PC-9 (cell line): ENCODE measurements around the gene FEV. TPM values are rescaled to one million over a fixed set of nuclear protein-coding genes. Genes with fewer than 3 reads are reported as not detected.

Experiments
- BruUV-seq: library from RNA; stranded (reverse); fragments of 400-500 nt; replicated peaks from 2 replicates; lab custom pipeline; 2021; lab: Mats Ljungman, UMichigan
- CTCF ChIA-PET: fragments of 300-600 bp; sonication (Branson Sonifier 250); formaldehyde crosslinking; loops from one replicate; lab custom pipeline; 2022; ENCODE audit warnings: antibody characterized with exemption; lab: Charles Lee
- POLR2A ChIA-PET: fragments of 300-600 bp; sonication (Branson Sonifier 250); formaldehyde crosslinking; loops from one replicate; lab custom pipeline; 2022; ENCODE audit warnings: antibody characterized with exemption; ENCODE audit not compliant: unreplicated experiment; lab: Charles Lee
- DNase-seq, 2 experiments: peaks; one replicate each; pipeline versions ENCODE4 v3.0.0 to v3.0.0-alpha.2; 2015 to 2022; ENCODE audit warnings: mixed read lengths in 1 of 2
- H2AFZ ChIP-seq: fragments of 200-600 bp; sonication (generic); 2 replicates; pipeline ENCODE4 v1.8.1; 2017; ENCODE audit warnings: antibody characterized with exemption
- H3F3A ChIP-seq: fragments of 200-600 bp; sonication (generic); 2 replicates; pipeline ENCODE4 v1.8.1; 2017; ENCODE audit warnings: antibody characterized with exemption, mild to moderate bottlenecking, low read depth; ENCODE audit not compliant: insufficient read depth
- H3K27ac ChIP-seq: fragments of 200-600 bp; sonication (generic); 2 replicates; pipeline ENCODE4 v1.6.1; 2016; ENCODE audit warnings: mixed run types
- H3K27me3 ChIP-seq: fragments of 200-600 bp; sonication (generic); 2 replicates; pipeline ENCODE4 v1.6.1; 2016; ENCODE audit warnings: low read depth, mixed run types; ENCODE audit not compliant: insufficient read depth
- H3K36me3 ChIP-seq: fragments of 200-600 bp; sonication (generic); 2 replicates; pipeline ENCODE4 v1.6.1; 2016; ENCODE audit warnings: low read depth, mixed run types
- H3K4me1 ChIP-seq: fragments of 200-600 bp; sonication (generic); replicated peaks from 2 replicates; pipeline ENCODE4 v1.6.1; 2016; ENCODE audit warnings: mixed run types; ENCODE audit not compliant: insufficient read depth
- H3K4me2 ChIP-seq: fragments of 200-600 bp; sonication (generic); 2 replicates; pipeline ENCODE4 v1.6.1; 2017; ENCODE audit warnings: mixed run types
- H3K4me3 ChIP-seq: fragments of 200-600 bp; sonication (generic); 2 replicates; pipeline ENCODE4 v1.6.1; 2016; ENCODE audit warnings: mixed run types
- H3K79me2 ChIP-seq: fragments of 200-600 bp; sonication (generic); 2 replicates; pipeline ENCODE4 v1.6.1; 2017; ENCODE audit warnings: low read depth, mixed run types
- H3K9me2 ChIP-seq: fragments of 200-600 bp; sonication (generic); 2 replicates; pipeline ENCODE4 v1.8.1; 2017; ENCODE audit warnings: mild to moderate bottlenecking; ENCODE audit not compliant: insufficient read depth
- H3K9me3 ChIP-seq: fragments of 200-600 bp; sonication (generic); 2 replicates; pipeline ENCODE4 v1.8.1; 2016; ENCODE audit warnings: low read depth; ENCODE audit not compliant: insufficient read depth
- H4K20me1 ChIP-seq: fragments of 200-600 bp; sonication (generic); 2 replicates; pipeline ENCODE4 v1.8.1; 2017; ENCODE audit not compliant: insufficient read depth
- EZH2 ChIP-seq: fragments of 200-600 bp; sonication (generic); IDR thresholded peaks from 2 replicates; pipeline ENCODE4 v1.8.0; 2017; ENCODE audit warnings: antibody characterized with exemption, low read depth
- intact Hi-C: fragments of 100-400 bp; cut with micrococcal nuclease; formaldehyde crosslinking; loops from one replicate; pipeline ENCODE4 v1.10.0; 2022; ENCODE audit not compliant: unreplicated experiment
- total RNA-seq: library from RNA; stranded (reverse); gene quantifications from 2 replicates; pipeline ENCODE4 v1.2.3, GENCODE V29; 2021
- TF ChIP-seq, protein P1 (sequence below): fragments of 200-600 bp; sonication (generic); conservative IDR thresholded peaks from 2 replicates; pipeline ENCODE4 v1.6.1; 2017; ENCODE audit warnings: mixed run types, antibody characterized with exemption, mild to moderate bottlenecking, moderate library complexity

FEV gene
- total RNA-seq, 1 experiment from 2014 or later = not detected

DNA sequence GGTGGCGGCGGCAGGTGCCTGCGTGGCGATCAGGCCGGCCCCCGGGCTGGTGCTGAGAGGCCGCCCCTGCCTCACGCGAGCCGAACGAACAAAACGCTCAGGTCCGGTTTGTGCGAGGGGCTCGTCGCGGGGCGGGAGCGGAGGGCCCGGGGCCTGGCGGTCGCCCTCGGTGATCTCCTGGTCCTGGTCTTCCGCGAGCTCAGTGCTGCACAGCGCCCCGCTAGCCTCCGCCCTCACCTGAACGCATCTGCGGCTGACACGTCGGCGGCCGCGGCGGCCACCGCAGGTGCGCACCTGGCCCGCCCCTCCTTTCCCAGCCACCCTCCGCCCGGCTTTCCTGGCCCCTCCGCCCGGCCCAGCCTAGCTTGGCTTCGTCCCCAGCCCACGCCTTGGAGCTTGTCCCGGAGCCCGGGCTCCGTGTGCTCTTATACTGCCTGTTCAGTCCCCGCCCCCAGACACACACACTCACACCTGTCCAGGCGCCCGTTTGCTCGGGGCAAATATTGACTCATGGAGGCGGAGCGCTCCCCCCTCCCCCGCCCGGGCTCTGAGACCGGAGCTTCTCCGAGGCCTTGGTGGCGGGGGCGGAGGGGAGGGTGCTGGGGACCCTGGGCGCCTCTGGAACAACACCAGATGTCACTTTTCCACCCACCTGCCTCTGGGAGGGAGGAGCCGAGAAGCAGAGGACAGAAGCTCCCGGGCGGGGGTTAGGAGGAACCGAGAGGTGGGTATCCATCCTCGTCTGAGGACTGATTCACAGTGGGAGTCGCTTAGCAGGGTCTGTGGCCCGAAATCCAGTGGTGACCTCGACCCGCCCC is 16.8 kb upstream of the FEV start:
- H3K27ac ChIP-seq = no peak overlapping the region
- DNase-seq = peak; percentile 54 to 70
- peak overlapping the region; percentile 87 for H3K4me2 ChIP-seq
- no peaks in the 10 kb centered on the region for H3K9me2 ChIP-seq
- no peaks in the 10 kb centered on the region for H3K9me3 ChIP-seq
- peak overlapping the region; percentile 79 for H2AFZ ChIP-seq
- H3K4me3 ChIP-seq = peak overlapping the region; percentile 55
- no peaks in the 10 kb centered on the region for H4K20me1 ChIP-seq
- POLR2A ChIA-PET = interaction anchor here (0.5 to 0.7 kb wide), 5 partner anchors 70 to 730 kb away, joined by 3 to 6 read pairs (median 4); no protein-coding TSS in a partner anchor
- intact Hi-C loops = loop anchor here (5.0 kb wide), 3 partner anchors 124 to 156 kb away; no protein-coding TSS in a partner anchor
- CTCF ChIA-PET = interaction anchor here (0.6 to 1.8 kb wide), 9 partner anchors 9 to 153 kb away, joined by 3 to 10 read pairs (median 4); no protein-coding TSS in a partner anchor
- no TSS peak for BruUV-seq
- no peak for TF ChIP-seq EZH2
- TF ChIP-seq, protein P1, sequence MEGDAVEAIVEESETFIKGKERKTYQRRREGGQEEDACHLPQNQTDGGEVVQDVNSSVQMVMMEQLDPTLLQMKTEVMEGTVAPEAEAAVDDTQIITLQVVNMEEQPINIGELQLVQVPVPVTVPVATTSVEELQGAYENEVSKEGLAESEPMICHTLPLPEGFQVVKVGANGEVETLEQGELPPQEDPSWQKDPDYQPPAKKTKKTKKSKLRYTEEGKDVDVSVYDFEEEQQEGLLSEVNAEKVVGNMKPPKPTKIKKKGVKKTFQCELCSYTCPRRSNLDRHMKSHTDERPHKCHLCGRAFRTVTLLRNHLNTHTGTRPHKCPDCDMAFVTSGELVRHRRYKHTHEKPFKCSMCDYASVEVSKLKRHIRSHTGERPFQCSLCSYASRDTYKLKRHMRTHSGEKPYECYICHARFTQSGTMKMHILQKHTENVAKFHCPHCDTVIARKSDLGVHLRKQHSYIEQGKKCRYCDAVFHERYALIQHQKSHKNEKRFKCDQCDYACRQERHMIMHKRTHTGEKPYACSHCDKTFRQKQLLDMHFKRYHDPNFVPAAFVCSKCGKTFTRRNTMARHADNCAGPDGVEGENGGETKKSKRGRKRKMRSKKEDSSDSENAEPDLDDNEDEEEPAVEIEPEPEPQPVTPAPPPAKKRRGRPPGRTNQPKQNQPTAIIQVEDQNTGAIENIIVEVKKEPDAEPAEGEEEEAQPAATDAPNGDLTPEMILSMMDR = no peak
- H3F3A ChIP-seq = 0 out of 2 replicates have a peak, but pooled peaks cover 3% of the 10 kb centered on the region
- H3K27me3 ChIP-seq = peaks cover 19% of the 10 kb centered on the region
- H3K4me1 ChIP-seq = 0 out of 2 replicates have a peak, but pooled peaks cover 5% of the 10 kb centered on the region
- H3K79me2 ChIP-seq = no peaks in the 10 kb centered on the region
- H3K36me3 ChIP-seq = no peaks in the 10 kb centered on the region

DNA sequence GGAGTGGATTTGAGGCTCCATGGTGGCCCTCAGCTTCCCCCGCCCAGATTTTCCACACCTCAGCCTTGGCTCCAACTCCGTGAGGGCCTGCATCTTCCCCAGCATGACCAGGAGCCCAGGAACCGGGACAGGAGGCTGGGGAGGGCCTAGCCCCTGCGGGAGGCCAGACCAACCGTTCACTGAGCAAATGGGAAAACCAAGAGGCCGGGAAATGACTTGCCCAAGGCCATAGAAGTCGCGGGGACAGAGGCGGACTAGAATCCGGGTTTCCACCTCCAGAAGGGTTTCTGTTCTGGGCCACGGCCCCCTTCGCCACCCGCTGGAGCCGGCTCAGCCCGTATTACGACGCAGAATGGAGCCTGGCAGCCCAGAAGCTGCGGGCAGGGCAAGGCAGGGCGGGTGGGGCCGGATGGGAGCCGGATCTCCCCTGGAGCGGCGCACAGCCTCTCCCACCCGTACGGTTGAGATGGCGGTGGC is 16.2 kb upstream of the FEV start:
- no peaks in the 10 kb centered on the region for H4K20me1 ChIP-seq
- H3K4me3 ChIP-seq = 0 out of 2 replicates have a peak overlapping the region, but pooled peaks have one; percentile 55
- intact Hi-C loops = loop anchor here (5.0 kb wide), 3 partner anchors 124 to 156 kb away; no protein-coding TSS in a partner anchor
- H2AFZ ChIP-seq = no peak overlapping the region
- no peaks in the 10 kb centered on the region for H3K36me3 ChIP-seq
- H3K27ac ChIP-seq = no peak overlapping the region
- H3K9me3 ChIP-seq = no peaks in the 10 kb centered on the region
- 0 out of 2 replicates have a peak, but pooled peaks cover 3% of the 10 kb centered on the region for H3F3A ChIP-seq
- ChIA-PET POLR2A (interaction anchor here (0.5 to 0.6 kb wide), 2 partner anchors 206 to 739 kb away, joined by 3 to 7 read pairs; no protein-coding TSS in a partner anchor), CTCF (interaction anchor here (0.7 to 1.8 kb wide), 4 partner anchors 9 to 154 kb away, joined by 3 to 10 read pairs (median 4); no protein-coding TSS in a partner anchor)
- no peaks in the 10 kb centered on the region for H3K79me2 ChIP-seq
- 0 out of 2 replicates have a peak, but pooled peaks cover 5% of the 10 kb centered on the region for H3K4me1 ChIP-seq
- no TSS peak for BruUV-seq
- no peaks in the 10 kb centered on the region for H3K9me2 ChIP-seq
- no peak for TF ChIP-seq EZH2
- TF ChIP-seq, protein P1 = no peak
- peaks cover 19% of the 10 kb centered on the region for H3K27me3 ChIP-seq
- H3K4me2 ChIP-seq = peak overlapping the region; percentile 87
- DNase-seq = no peak

DNA sequence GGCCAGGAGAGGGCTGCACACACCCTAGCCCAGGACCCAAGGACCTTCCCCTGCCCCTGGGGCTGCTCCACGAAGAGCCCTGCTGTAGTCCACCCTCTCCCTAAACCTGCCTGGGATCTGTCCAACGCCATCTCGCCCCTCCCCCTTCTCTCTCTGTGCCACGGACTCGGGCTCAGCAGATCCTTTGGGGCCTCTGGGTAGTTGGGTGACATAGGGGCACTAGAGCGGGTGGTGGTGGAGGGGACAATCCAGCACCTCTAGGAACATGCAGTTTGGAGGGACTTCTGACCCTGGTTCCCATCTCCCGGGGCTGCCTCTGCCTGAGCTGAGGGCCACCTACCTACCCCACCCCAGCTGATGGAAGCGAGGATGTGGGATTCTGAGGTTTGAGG is 15.6 kb upstream of the FEV start:
- H3K27me3 ChIP-seq = peaks cover 21% of the 10 kb centered on the region
- H4K20me1 ChIP-seq = no peaks in the 10 kb centered on the region
- H3K27ac ChIP-seq = no peak overlapping the region
- H3F3A ChIP-seq = 0 out of 2 replicates have a peak, but pooled peaks cover 3% of the 10 kb centered on the region
- no TSS peak for BruUV-seq
- ChIA-PET POLR2A (no interaction called here), CTCF (no interaction called here)
- no peaks in the 10 kb centered on the region for H3K36me3 ChIP-seq
- H3K4me2 ChIP-seq = no peak overlapping the region
- H3K9me3 ChIP-seq = no peaks in the 10 kb centered on the region
- no peak overlapping the region for H2AFZ ChIP-seq
- intact Hi-C loops = loop anchor here (5.0 kb wide), 3 partner anchors 123 to 157 kb away; no protein-coding TSS in a partner anchor
- H3K4me3 ChIP-seq = no peak overlapping the region
- DNase-seq = no peak
- TF ChIP-seq EZH2 = no peak
- TF ChIP-seq, protein P1 = no peak
- no peaks in the 10 kb centered on the region for H3K9me2 ChIP-seq
- H3K4me1 ChIP-seq = 0 out of 2 replicates have a peak, but pooled peaks cover 5% of the 10 kb centered on the region
- no peaks in the 10 kb centered on the region for H3K79me2 ChIP-seq
